Adrenal gland (tissue), 5 donors: ENCODE data around the gene ZNF440.

Experiments used
- CTCF ChIP-seq, 6 experiments: fragments of 450-650 bp in 4 of 6; fragments of 200-600 bp in 2 of 6; sonication (generic) in 1 of 6; IDR thresholded peaks; 1 replicate in 5 of 6; 2 replicates in 1 of 6; pipeline versions ENCODE4 v1.5.1 to v1.8.0; 2016 to 2021; ENCODE audit warnings: antibody characterized with exemption in 6 of 6, mild to moderate bottlenecking in 2 of 6, moderate library complexity in 1 of 6
- POLR2A ChIP-seq, 2 donors: fragments of 450-650 bp; IDR thresholded peaks; one replicate each; pipeline ENCODE4 v1.6.1; 2017; ENCODE audit warnings: antibody characterized with exemption in 2 of 2, mild to moderate bottlenecking in 2 of 2, moderate library complexity in 1 of 2
- donor health status: DM: no; HTN: no; CAD: no.

DNA sequence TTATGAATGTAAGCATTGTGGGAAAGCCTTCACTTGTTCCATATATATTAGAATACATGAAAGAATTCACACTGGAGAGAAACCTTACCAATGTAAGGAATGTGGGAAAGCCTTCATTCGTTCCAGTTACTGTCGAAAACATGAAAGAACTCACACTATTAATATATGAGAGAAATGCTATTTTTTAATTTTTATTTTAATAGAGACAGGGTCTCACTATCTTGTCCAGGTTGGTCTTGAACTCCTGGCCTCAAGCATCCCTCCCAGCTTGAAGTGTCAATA is 7.0 kb upstream of the ZNF440 start:
- TF ChIP-seq CTCF (IDR thresholded peaks at IDR 0.05) = no peak
- TF ChIP-seq POLR2A (IDR thresholded peaks at IDR 0.05) = no peak
